ENCODE measurements around the gene CTRB2.

Gene CTRB2

GRCh38 chr16:75206749-75207451 is at the start of gene CTRB2:
Gene CTRB2, minus strand, starts transcription at chr16:75207161. Its CDS starts 20 bp downstream, at chr16:75207141.
- no peak for DNase-seq (ENCODE audit: low spot score)
- H3K36me3 Mint-ChIP-seq (ENCODE audit: low read depth) = no peaks in the 10 kb centered on the region
- no peak within 1 kb of the TSS for H3K4me3 Mint-ChIP-seq
- H3K9me3 Mint-ChIP-seq = no peaks in the 10 kb centered on the region
- H3K27ac Mint-ChIP-seq = no peak within 1 kb of the TSS
- peaks cover 2% of the 10 kb centered on the region for H3K27me3 Mint-ChIP-seq (ENCODE audit: low read depth)
- H3K4me1 Mint-ChIP-seq (ENCODE audit: low read depth) = no peaks in the 10 kb centered on the region

- DNase-seq (ENCODE audit: low spot score) = no peak
- Mint-ChIP-seq H3K27ac (no peak overlapping the region), H3K4me3 (no peak overlapping the region), H3K27me3 (ENCODE audit: low read depth) (peaks cover 41% of the 10 kb centered on the region), H3K4me1 (ENCODE audit: low read depth) (no peaks in the 10 kb centered on the region), H3K36me3 (ENCODE audit: low read depth) (no peaks in the 10 kb centered on the region), H3K9me3 (no peaks in the 10 kb centered on the region)
These were observed 49.2 kb upstream of the CTRB2 start for GRCh38 chr16:75256059-75256571.

DNA sequence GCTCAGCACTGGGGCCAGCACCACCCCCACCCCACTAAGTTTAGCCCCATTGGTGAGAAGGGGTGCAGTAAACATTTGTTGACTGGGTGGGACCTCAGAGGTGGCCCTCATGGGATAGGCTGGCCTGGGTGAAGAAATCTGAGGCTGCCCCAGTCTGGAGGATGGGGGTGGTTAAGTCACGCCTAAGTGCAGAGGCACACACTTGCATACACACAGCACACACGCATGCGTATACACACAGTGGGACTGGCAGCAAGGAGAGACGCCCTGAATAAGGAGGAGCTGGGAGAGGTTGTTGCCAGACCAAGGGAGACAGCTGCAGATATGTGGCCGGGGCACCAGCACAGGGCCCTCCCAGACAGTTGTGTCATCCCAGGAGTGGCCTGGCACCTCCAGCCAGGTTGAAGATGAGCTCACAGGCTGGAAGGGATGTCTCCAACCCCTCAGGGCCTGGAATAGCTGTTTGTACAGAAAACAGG is 47.4 kb upstream of the CTRB2 start:
- peaks cover 47% of the 10 kb centered on the region for H3K27me3 Mint-ChIP-seq (ENCODE audit: low read depth)
- no peaks in the 10 kb centered on the region for H3K4me1 Mint-ChIP-seq (ENCODE audit: low read depth)
- no peak overlapping the region for H3K27ac Mint-ChIP-seq
- no peaks in the 10 kb centered on the region for H3K9me3 Mint-ChIP-seq
- DNase-seq (ENCODE audit: low spot score) = no peak
- H3K4me3 Mint-ChIP-seq = no peak overlapping the region
- no peaks in the 10 kb centered on the region for H3K36me3 Mint-ChIP-seq (ENCODE audit: low read depth)

DNA sequence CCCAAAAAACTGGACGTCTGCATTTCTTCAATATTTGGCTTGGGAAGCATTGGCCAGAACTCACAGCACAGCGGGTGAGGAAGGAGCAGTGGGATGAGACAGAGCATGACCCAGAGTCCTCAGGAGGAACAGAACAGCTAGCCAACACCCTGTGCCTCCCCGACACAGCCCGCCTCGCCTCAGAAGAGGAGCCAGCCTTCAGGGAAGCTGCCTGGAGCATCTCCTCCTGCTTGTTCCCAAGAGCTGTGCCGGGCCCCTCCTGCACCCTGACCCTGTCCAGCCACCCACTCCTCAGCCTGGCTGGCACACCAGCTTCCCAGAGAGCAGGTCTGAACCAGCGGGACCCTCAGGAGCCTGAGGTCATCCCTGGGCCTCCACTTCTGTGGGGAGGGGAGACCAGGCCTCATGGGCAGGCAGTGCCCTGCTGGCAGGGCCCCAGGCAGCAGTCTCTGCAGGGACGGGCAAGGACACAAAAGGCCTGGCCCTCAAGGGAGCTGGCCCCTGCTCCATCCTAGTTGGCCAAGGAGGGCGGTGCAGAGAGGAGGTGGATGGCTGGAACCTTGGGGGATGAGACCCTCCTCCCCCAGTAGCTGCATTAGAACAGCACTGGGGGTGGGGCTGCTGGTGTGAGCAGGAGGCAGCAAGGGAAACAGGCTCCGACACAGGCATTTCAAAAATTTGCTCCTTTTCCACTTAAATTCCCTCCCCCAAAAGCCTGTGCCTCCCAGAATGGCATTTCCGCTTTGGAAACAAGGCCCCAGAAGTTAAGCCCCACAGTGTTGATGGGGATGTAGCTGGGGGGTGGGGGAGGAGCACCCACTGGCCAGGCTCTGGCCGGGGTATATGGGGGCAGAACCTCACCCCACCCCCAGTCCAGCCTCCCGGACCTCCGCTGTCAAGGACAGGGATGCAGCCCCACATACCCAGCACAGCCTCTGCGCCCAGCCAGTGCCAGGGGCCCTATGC is 46.3 kb upstream of the CTRB2 start:
- Mint-ChIP-seq H3K36me3 (ENCODE audit: low read depth) (no peaks in the 10 kb centered on the region), H3K27ac (no peak overlapping the region), H3K4me3 (no peak overlapping the region), H3K4me1 (ENCODE audit: low read depth) (no peaks in the 10 kb centered on the region), H3K27me3 (ENCODE audit: low read depth) (peaks cover 49% of the 10 kb centered on the region), H3K9me3 (no peaks in the 10 kb centered on the region)
- DNase-seq (ENCODE audit: low spot score) = no peak

DNA sequence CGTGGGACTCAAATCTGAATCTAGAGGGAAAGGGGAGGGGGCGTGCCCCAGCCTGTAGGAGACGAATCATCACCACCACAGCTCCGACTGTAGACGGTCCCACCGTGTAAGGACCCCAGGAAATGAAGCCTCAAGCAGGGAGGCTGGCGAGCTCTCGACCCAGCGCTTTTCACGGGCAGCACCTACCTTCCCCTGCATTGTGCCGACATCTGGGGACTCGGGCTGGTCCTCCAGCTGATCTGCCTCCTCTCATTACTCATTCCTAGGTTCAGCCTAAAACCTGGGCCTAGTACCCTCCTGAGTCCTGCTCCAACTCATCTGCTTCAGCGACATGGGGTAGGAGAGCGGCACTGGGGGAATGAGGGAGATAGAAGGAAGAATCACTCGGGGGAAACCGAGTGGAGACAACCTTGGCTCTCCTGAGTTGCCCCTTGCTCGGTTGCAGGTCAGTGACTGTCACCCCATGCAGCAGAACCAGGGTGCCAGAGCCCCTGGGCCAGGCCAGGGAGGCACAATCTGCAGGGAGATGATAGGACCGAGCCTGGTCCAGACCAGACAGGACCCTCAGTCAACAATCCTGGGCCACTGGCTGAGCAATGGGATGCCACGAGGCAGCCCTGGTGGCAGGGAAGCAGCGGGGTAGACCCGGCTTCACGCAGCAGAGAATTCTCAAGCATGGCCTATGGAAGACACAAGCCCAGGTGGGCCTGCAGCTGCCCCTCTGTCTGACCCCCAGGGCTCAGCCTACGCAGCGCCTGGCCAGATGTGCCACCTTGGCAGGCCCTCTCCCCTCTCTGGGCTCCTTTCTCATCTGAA is 45.3 kb upstream of the CTRB2 start:
- DNase-seq (ENCODE audit: low spot score) = no peak
- Mint-ChIP-seq H3K27ac (no peak overlapping the region), H3K9me3 (no peaks in the 10 kb centered on the region), H3K36me3 (ENCODE audit: low read depth) (no peaks in the 10 kb centered on the region), H3K27me3 (ENCODE audit: low read depth) (peaks cover 55% of the 10 kb centered on the region), H3K4me3 (no peak overlapping the region), H3K4me1 (ENCODE audit: low read depth) (no peaks in the 10 kb centered on the region)

DNA sequence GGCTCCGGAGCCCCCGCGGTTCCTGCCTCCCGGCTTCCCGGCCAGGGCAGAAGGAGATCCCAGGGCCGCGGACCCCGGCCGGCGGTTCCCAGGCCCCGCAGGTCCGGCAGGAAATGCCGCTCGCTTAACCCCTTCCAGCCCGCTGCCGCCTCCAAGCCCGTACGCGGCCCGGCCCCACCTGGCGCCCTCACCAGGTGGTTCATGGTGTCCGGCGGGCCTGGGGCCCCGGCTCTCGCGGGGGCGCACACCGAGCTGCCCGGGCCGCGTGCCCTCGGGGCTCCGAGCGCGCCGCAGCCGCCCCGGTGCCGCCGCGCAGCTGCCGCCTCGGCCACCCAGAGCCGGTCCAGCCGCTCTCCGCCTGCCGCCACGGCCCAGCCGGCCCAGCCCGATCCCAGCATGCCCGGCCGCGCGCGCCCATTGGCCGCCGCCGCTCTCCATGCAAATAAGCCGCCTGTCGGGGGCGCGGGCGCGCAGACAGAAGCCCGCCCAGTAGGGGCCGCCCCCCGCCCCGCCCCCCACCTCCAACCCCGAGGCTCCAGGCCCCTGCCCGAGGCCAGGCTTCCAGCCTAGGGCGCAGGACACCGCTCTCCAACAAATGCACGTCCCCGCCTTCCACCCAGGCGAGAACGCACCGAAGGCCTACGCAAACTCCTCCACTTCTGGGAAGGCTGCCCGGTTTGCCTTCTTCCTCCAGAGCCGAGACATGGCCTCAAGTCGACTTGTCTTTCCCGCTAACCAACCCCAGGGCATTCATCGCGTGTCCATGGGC is 44.5 kb upstream of the CTRB2 start, which contains the start of gene BCAR1:
TSS of gene BCAR1 (minus strand) at position 345 of the 769 bp plus-strand sequence. CDS start at position 203, 142 bp downstream.
- Mint-ChIP-seq H3K9me3 (no peaks in the 10 kb centered on the region), H3K36me3 (ENCODE audit: low read depth) (no peaks in the 10 kb centered on the region), H3K27ac (no peak within 1 kb of the TSS), H3K27me3 (ENCODE audit: low read depth) (peaks cover 58% of the 10 kb centered on the region), H3K4me1 (ENCODE audit: low read depth) (no peaks in the 10 kb centered on the region), H3K4me3 (no peak within 1 kb of the TSS)
- DNase-seq (ENCODE audit: low spot score) = no peak

- no peaks in the 10 kb centered on the region for H3K36me3 Mint-ChIP-seq (ENCODE audit: low read depth)
- no peaks in the 10 kb centered on the region for H3K9me3 Mint-ChIP-seq
- H3K4me3 Mint-ChIP-seq = no peak overlapping the region
- no peak overlapping the region for H3K27ac Mint-ChIP-seq
- H3K27me3 Mint-ChIP-seq (ENCODE audit: low read depth) = peaks cover 63% of the 10 kb centered on the region
- no peaks in the 10 kb centered on the region for H3K4me1 Mint-ChIP-seq (ENCODE audit: low read depth)
- no peak for DNase-seq (ENCODE audit: low spot score)
These were observed 43.9 kb upstream of the CTRB2 start for GRCh38 chr16:75250809-75251279.

DNA sequence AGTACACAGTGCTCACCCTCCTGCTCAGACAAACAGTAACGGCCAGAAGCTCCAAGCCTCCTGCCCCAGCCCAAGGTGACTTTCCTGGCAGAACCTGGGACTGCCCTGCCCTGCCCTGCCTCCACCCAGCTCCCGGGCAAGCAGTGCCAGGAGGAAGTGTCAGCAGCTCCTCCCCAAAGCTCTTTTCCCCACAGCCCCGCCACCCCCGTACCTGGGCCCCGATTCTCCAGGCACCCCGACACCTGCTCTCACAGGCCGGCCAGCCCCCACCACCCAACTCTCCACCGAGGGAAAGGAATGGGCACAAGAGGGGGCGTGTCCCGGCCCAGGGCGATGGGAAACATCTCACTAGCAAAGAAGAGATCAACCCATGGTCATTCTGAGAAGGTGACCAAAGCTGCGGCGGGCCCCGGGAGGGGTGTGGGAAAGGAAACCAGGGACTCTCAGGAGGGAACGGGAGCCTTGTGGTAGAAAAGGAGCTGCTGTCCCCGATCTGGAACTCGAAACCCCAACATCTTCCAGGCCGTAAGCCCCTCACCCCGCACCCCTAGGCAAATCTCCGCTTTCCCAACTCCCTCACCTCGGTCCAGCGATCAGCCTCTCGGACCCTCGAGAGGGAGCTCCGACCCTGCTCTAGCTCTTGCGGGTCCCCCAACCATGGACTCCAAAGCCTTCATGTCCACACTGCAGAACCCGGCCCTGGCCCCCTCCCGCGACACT is 43.3 kb upstream of the CTRB2 start:
- no peaks in the 10 kb centered on the region for H3K9me3 Mint-ChIP-seq
- H3K4me3 Mint-ChIP-seq = no peak overlapping the region
- no peaks in the 10 kb centered on the region for H3K4me1 Mint-ChIP-seq (ENCODE audit: low read depth)
- H3K27ac Mint-ChIP-seq = no peak overlapping the region
- H3K36me3 Mint-ChIP-seq (ENCODE audit: low read depth) = no peaks in the 10 kb centered on the region
- peaks cover 63% of the 10 kb centered on the region for H3K27me3 Mint-ChIP-seq (ENCODE audit: low read depth)
- DNase-seq (ENCODE audit: low spot score) = no peak

- Mint-ChIP-seq H3K4me3 (no peak overlapping the region), H3K9me3 (no peaks in the 10 kb centered on the region), H3K36me3 (ENCODE audit: low read depth) (no peaks in the 10 kb centered on the region), H3K27me3 (ENCODE audit: low read depth) (peaks cover 58% of the 10 kb centered on the region), H3K27ac (no peak overlapping the region), H3K4me1 (ENCODE audit: low read depth) (no peaks in the 10 kb centered on the region)
- DNase-seq (ENCODE audit: low spot score) = no peak
These were observed 42.5 kb upstream of the CTRB2 start for GRCh38 chr16:75249441-75249840.

DNA sequence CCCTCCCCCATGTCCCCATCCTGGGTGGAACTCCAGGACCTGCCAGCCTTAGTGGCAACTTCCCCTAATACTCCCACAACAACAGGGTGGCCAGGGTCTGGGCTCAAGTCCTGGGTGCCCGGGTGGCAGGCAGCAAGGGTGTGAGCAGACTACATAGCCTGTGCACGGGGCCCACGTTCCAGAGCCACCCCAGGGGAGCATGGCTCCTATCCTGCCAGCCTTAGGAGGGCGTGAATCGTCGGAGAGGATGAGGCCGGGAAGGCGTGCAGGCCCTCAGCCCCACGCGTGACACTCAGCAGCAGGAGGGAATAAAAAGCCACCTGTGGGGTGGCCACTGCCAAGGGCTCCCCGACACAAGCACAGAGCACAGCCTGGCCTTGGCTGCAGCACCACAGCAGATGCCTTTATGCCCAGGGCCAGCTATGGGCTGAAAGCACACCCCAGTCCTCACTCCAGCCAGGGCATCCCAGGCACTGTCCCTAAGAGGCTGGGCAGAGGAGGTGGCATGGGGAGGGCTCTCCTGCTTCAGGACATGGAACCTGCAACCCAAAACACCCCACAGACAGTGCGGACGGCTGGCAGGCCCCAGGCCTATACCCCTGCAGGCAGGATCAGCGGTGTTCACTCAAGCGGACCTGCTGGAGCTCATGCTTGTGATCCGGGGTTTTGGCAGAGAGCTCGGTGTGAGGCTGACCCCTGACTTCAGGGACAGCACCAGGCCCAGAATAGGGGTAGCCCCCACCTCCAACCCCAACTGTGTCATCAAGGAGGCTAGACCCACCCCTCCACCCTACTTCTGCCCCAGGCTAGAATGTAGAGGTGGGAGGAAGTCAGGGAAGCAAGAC is 41.8 kb upstream of the CTRB2 start:
- Mint-ChIP-seq H3K27me3 (ENCODE audit: low read depth) (peaks cover 51% of the 10 kb centered on the region), H3K9me3 (no peaks in the 10 kb centered on the region), H3K4me3 (no peak overlapping the region)

GRCh38 chr16:75248142-75248535 is 41.2 kb upstream of the CTRB2 start:
- DNase-seq (ENCODE audit: low spot score) = no peak
- H3K4me3 Mint-ChIP-seq = no peak overlapping the region
- H3K27ac Mint-ChIP-seq = no peak overlapping the region
- peaks cover 48% of the 10 kb centered on the region for H3K27me3 Mint-ChIP-seq (ENCODE audit: low read depth)
- H3K9me3 Mint-ChIP-seq = no peaks in the 10 kb centered on the region
- no peaks in the 10 kb centered on the region for H3K4me1 Mint-ChIP-seq (ENCODE audit: low read depth)
- no peaks in the 10 kb centered on the region for H3K36me3 Mint-ChIP-seq (ENCODE audit: low read depth)

More for the DNA sequence above, 41.8 kb upstream of the CTRB2 start:
- Mint-ChIP-seq H3K36me3 (ENCODE audit: low read depth) (no peaks in the 10 kb centered on the region), H3K4me1 (ENCODE audit: low read depth) (no peaks in the 10 kb centered on the region), H3K27ac (no peak overlapping the region)
- DNase-seq (ENCODE audit: low spot score) = no peak

DNA sequence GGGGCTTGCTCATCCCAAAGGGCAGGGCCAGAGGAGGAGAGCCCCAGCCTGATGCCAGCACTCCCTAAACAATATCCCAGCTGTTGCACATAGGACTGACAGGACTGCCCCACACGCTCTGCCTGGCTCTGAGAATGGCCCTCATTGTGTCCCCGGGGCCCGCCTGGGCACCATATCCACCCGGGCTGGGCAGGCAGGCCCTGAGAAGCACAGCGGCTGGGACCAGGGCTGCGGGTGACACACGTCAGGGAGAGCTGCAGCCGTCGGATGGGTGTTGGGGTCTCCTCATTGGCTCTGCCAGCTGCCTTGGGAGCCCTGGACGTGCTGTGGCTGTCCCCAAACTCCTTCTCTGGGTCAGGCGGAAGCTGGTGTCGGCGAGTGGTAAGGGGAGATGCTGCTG is 40.3 kb upstream of the CTRB2 start:
- no peak for DNase-seq (ENCODE audit: low spot score)
- H3K9me3 Mint-ChIP-seq = no peaks in the 10 kb centered on the region
- H3K27me3 Mint-ChIP-seq (ENCODE audit: low read depth) = peaks cover 42% of the 10 kb centered on the region
- no peak overlapping the region for H3K27ac Mint-ChIP-seq
- H3K36me3 Mint-ChIP-seq (ENCODE audit: low read depth) = no peaks in the 10 kb centered on the region
- no peak overlapping the region for H3K4me3 Mint-ChIP-seq
- no peaks in the 10 kb centered on the region for H3K4me1 Mint-ChIP-seq (ENCODE audit: low read depth)
